Heart left ventricle (tissue), 16 donors: ENCODE measurements around the gene WNT5A. TPM values are rescaled to one million over a fixed set of nuclear protein-coding genes. Genes with fewer than 3 reads are reported as not detected.

ENCODE experiments used
- ATAC-seq, 4 donors: fragments of 200-7000 bp; cut with Tn5 transposase; one replicate each; pipeline ENCODE4 v1.9.1; 2020 to 2022; ENCODE audit warnings: moderate library complexity in 4 of 4, mild to moderate bottlenecking in 3 of 4, moderate number of reproducible peaks in 1 of 4
- DNase-seq, 5 donors: peaks; one replicate each; pipeline ENCODE4 v3.0.0-alpha.2; 2020
- H3K27ac ChIP-seq, 12 donors: fragments of 200-600 bp; sonication (generic) in 4 of 12; one replicate each; pipeline versions ENCODE4 v1.5.0 to v1.8.0; 2016 to 2022; ENCODE audit warnings: mild to moderate bottlenecking in 2 of 12
- H3K27me3 ChIP-seq, 9 donors: fragments of 200-600 bp; sonication (generic) in 2 of 9; one replicate each; pipeline versions ENCODE4 v1.5.1 to v1.8.0; 2016 to 2022; ENCODE audit warnings: mild to moderate bottlenecking in 3 of 9
- H3K36me3 ChIP-seq, 9 donors: fragments of 200-600 bp; sonication (generic) in 2 of 9; one replicate each; pipeline versions ENCODE4 v1.5.0 to v1.8.0; 2018 to 2022; ENCODE audit warnings: mild to moderate bottlenecking in 2 of 9
- H3K4me1 ChIP-seq, 12 donors: fragments of 200-600 bp; sonication (generic) in 4 of 12; one replicate each; pipeline versions ENCODE4 v1.5.0 to v1.8.0; 2016 to 2022; ENCODE audit warnings: mild to moderate bottlenecking in 3 of 12
- H3K4me3 ChIP-seq, 12 donors: fragments of 200-600 bp; sonication (generic) in 4 of 12; one replicate each; pipeline versions ENCODE4 v1.5.0 to v1.8.0; 2017 to 2022; ENCODE audit warnings: mild to moderate bottlenecking in 9 of 12, moderate library complexity in 4 of 12
- H3K9me3 ChIP-seq, 12 donors: fragments of 200-600 bp; sonication (generic) in 4 of 12; one replicate each; pipeline versions ENCODE4 v1.5.0 to v1.8.0; 2016 to 2022; ENCODE audit warnings: mild to moderate bottlenecking in 1 of 12
- POLR2A ChIP-seq, 2 donors: fragments of 450-650 bp; IDR thresholded peaks; one replicate each; pipeline ENCODE4 v1.6.1; 2017; ENCODE audit warnings: antibody characterized with exemption in 2 of 2, mild to moderate bottlenecking in 2 of 2, moderate library complexity in 2 of 2
- WGBS, 4 donors: extraction: QIAGEN DNeasy Blood & Tissue Kit in 2 of 4; methylation state at CpG; one replicate each; pipeline versions ENCODE4 v1.1.5 to v1.1.7; 2013 to 2018; 5-methylcytosine and 5-hydroxymethylcytosine counted together
- intact Hi-C, 10 donors: fragments of 100-400 bp; cut with DNase I; formaldehyde crosslinking; loops; one replicate each; pipeline versions ENCODE4 v1.11.1 to v1.14.2; 2022
- polyA plus RNA-seq, 2 donors: library from polyadenylated mRNA; stranded (reverse); fragments of 200-250 nt; gene quantifications; one replicate each; pipeline ENCODE4 v1.2.3, GENCODE V29; 2013
- total RNA-seq, 9 donors: library from RNA; depleted of rRNA in 2 of 9; stranded (reverse); fragments of >200 nt in 2 of 9; fragmentation: NEBNext Ultra II Directional in 3 of 9; extraction: Animal tissue kit (Norgen Biotek cat#: 25700) in 3 of 9; gene quantifications; one replicate each; pipeline versions ENCODE4 v1.1.0 to v1.2.4, GENCODE V29; 2016 to 2023
- TF ChIP-seq, protein P1 (sequence below), 12 donors: fragments of 200-600 bp; sonication (generic) in 4 of 12; IDR thresholded peaks; one replicate each; pipeline versions ENCODE4 v1.5.0 to v1.8.0; 2018 to 2022; ENCODE audit warnings: antibody characterized with exemption in 12 of 12, mild to moderate bottlenecking in 5 of 12
- donor health status: ischemic (EF 13 %, LVEDD 7.1; RV severe dilation, severe dysfunction).
- donor health status: healthy with polysubstance abuse.
- donor health status: DM: no; HTN: yes; CAD: no.
- donor health status: DM: no; HTN: no; CAD: no.
- donor health status: ischemic (EF 25% LVEDD 6.9; RV normal size, moderate dysfunction).
- donor health status: ischemic (EF 25% LVEDD 5.7; RV mildly dilated, moderate dysfunction).
- donor health status: healthy.
- donor health status: DM: yes; HTN: yes; CAD: no.
- donor health status: ischemic (EF 35%, LVEDD 5.7; RV mildly dilated, moderate dysfunction).
- donor health status: nonischemic (EF 11% LVEDD 7.7; RV severe dilation, severe dysfunction).
- donor health status: DM: yes; HTN: yes; CAD: no.
- donor health status: PGD.
- donor health status: ischemic (EF 29% LVEDD 5.4; RV normal size, mild dysfunction).
- donor health status: nonischemic (EF 23%, LVEDD 6.1; RV moderate dilation, normal function).

The WNT5A gene
- total and polyA plus RNA-seq, 11 donors = 0.35 to 7.4 (median 3.2) TPM

GRCh38 chr3:55443346-55443745 is 43.8 kb downstream of the WNT5A start:
- intact Hi-C loops = no loop called here
- TF ChIP-seq POLR2A (IDR thresholded peaks at IDR 0.05) = no peak
- TF ChIP-seq, protein P1, sequence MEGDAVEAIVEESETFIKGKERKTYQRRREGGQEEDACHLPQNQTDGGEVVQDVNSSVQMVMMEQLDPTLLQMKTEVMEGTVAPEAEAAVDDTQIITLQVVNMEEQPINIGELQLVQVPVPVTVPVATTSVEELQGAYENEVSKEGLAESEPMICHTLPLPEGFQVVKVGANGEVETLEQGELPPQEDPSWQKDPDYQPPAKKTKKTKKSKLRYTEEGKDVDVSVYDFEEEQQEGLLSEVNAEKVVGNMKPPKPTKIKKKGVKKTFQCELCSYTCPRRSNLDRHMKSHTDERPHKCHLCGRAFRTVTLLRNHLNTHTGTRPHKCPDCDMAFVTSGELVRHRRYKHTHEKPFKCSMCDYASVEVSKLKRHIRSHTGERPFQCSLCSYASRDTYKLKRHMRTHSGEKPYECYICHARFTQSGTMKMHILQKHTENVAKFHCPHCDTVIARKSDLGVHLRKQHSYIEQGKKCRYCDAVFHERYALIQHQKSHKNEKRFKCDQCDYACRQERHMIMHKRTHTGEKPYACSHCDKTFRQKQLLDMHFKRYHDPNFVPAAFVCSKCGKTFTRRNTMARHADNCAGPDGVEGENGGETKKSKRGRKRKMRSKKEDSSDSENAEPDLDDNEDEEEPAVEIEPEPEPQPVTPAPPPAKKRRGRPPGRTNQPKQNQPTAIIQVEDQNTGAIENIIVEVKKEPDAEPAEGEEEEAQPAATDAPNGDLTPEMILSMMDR (IDR thresholded peaks at IDR 0.05) = no peak
- WGBS, 4 donors = 77 to 90% (median 79%) methylated on average over 3 of the region's 3 CpGs

DNA sequence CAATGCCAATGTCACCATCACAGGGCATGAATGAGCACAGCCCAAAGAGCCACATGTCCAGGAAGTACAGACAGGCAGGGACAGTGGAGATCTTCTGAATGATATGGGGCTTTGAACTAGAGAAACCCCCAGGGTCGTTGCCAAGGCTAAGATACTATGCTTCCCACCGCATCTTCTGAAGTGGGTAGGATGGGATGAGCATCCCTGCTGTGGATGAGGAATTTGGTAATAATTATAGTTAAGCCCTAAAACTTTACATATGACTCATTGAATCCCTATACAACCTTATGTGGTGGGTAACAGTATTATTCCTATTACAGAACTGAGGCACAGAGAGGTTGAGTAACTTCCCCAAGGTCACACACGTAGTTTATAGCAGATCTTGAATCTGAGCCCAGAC is 44.2 kb downstream of the WNT5A start:
- intact Hi-C loops = no loop called here
- ATAC-seq = no peak
- Histone ChIP-seq H3K36me3 (no peaks in the 10 kb centered on the region), H3K4me3 (no peak overlapping the region), H3K4me1 (no peaks in the 10 kb centered on the region), H3K27me3 (peaks cover 0 to 4% (median 0%) of the 10 kb centered on the region in 9 donors), H3K27ac (no peak overlapping the region), H3K9me3 (no peaks in the 10 kb centered on the region)
- no peak for TF ChIP-seq POLR2A (IDR thresholded peaks at IDR 0.05)
- TF ChIP-seq, protein P1 (IDR thresholded peaks at IDR 0.05) = no peak
- DNase-seq = no peak
- 72 to 77% (median 74%) methylated on average over 3 of the region's 3 CpGs for WGBS, 4 donors

More at GRCh38 chr3:55443346-55443745, 43.8 kb downstream of the WNT5A start:
- no peak overlapping the region for H3K27ac ChIP-seq
- DNase-seq = no peak
- no peak for ATAC-seq
- H3K4me3 ChIP-seq = no peak overlapping the region
- H3K4me1 ChIP-seq = no peaks in the 10 kb centered on the region
- peaks cover 0 to 4% (median 0%) of the 10 kb centered on the region in 9 donors for H3K27me3 ChIP-seq
- H3K36me3 ChIP-seq = no peaks in the 10 kb centered on the region
- no peaks in the 10 kb centered on the region for H3K9me3 ChIP-seq

DNA sequence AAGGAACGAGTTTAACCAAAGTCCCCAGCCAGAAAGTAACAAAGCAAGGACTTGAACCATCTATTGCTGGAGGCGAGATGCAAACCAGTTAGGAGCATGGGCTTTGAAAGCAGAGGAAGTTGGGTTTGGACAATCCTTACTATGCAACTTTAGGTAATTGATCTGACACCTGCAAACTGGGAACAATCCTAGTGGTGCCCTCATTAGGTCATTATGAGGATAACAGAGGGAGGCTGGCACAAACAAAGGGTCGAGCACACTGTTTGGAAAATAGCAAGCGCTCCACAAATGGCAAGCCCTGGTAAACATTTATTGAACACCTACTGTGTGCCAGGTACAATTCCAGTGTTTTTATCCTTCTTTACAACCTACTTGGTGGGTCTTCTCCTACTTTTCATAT is 45.6 kb downstream of the WNT5A start:
- Histone ChIP-seq H3K27ac (no peak overlapping the region), H3K9me3 (no peaks in the 10 kb centered on the region), H3K36me3 (no peaks in the 10 kb centered on the region), H3K4me1 (no peaks in the 10 kb centered on the region), H3K4me3 (no peak overlapping the region), H3K27me3 (peaks cover 0 to 4% (median 0%) of the 10 kb centered on the region in 9 donors)
- DNase-seq (no peak), ATAC-seq (no peak)
- 73 to 84% (median 80%) methylated on average over 4 of the region's 4 CpGs for WGBS, 4 donors
- intact Hi-C loops = no loop called here
- no peak for TF ChIP-seq POLR2A (IDR thresholded peaks at IDR 0.05)
- TF ChIP-seq, protein P1 (IDR thresholded peaks at IDR 0.05) = no peak

GRCh38 chr3:55440104-55440708 is 46.9 kb downstream of the WNT5A start:
- no peak overlapping the region for H3K27ac ChIP-seq
- DNase-seq (no peak), ATAC-seq (no peak)
- TF ChIP-seq, protein P1 (IDR thresholded peaks at IDR 0.05) = no peak
- no peaks in the 10 kb centered on the region for H3K36me3 ChIP-seq
- no peak overlapping the region for H3K4me3 ChIP-seq
- H3K9me3 ChIP-seq = no peaks in the 10 kb centered on the region
- WGBS, 4 donors = 73 to 91% (median 90%) methylated on average over 2 of the region's 2 CpGs
- no peaks in the 10 kb centered on the region for H3K4me1 ChIP-seq
- H3K27me3 ChIP-seq = peaks cover 0 to 4% (median 0%) of the 10 kb centered on the region in 9 donors
- intact Hi-C loops = no loop called here
